ENCODE data around the gene COBL.
A peak's percentile ranks its signal among the peaks of the same experiment; 100 is the strongest.

COBL gene

DNA sequence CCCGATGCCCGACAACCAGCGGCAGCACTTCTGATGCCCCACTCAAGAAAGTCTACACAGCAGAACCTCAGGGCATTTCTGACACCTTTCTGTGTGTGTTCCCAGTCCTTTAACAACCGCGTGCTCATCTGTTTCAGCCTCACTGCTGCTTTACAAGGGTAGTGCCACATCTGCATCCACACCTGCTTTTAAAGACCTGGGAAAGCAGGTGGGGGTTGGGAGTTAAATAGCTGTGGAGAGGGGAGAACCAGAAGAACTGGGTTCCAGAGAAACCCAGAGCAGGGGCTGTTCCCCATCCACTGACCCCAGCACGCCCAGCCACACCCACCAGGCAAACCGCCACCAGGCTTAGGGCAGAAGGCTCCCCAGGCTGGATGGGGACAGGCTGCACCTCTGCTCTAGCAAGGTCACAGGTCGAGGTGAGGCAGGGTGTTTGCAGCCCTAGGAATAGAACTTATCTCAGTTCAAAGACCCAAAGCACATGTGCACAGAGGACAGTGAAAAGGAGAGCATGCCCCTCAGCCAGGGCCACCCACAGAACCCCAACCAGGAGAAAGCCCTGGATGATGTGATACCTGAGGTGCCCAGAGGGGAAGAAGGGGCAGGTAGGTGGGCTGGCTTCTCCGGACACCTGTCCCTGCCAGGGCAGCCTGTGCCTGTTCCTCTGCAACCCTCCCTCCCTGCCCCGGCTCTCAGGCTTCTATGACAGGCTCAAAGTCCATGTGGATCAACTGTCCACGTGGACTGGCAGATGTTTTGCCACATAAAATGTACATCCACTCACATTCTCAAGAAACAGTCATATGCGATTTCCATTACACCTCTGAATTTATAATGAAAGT is 51.3 kb downstream of the COBL start:
- Histone ChIP-seq H2AK5ac (ENCODE audit: low read depth, low read length) (peak overlapping the region; percentile 82), H3K9ac (ENCODE audit: low read depth, low read length, poor library complexity) (peak overlapping the region; percentile 12), H3K4me3 (ENCODE audit: low read length in 2 of 2) (no peak overlapping the region), H2BK120ac (ENCODE audit: low read depth, low read length) (no peak overlapping the region), H3K23ac (ENCODE audit: low read depth, low read length, poor library complexity) (peak overlapping the region; percentile 83), H3K27ac (replicated peaks; ENCODE audit: low read length) (no peak overlapping the region), H3K14ac (ENCODE audit: low read length) (no peak overlapping the region), H3K79me1 (ENCODE audit: low read depth, low read length) (no peaks in the 10 kb centered on the region), H3K4me2 (ENCODE audit: insufficient read depth, low read length, poor library complexity, severe bottlenecking) (no peak overlapping the region), H2BK12ac (ENCODE audit: low read length) (no peak overlapping the region), H4K91ac (ENCODE audit: low read depth, low read length, poor library complexity) (no peak overlapping the region), H3K18ac (ENCODE audit: low read length) (peak overlapping the region; percentile 53), H2AFZ (ENCODE audit: low read length) (no peak overlapping the region), H4K8ac (ENCODE audit: low read depth, low read length) (no peak overlapping the region), H3K4ac (ENCODE audit: low read length) (no peak overlapping the region), H3K27me3 (ENCODE audit: control insufficient read depth in 3 of 3, insufficient read depth in 3 of 3, low read depth in 1 of 3, low read length in 3 of 3) (no peaks in the 10 kb centered on the region), H3K9me3 (replicated peaks in 1 of 2; ENCODE audit: control insufficient read depth in 2 of 2, insufficient read depth in 1 of 2, low read depth in 1 of 2, low read length in 2 of 2) (no peaks in the 10 kb centered on the region), H2BK15ac (ENCODE audit: low read length) (peak overlapping the region; percentile 68), H3K4me1 (ENCODE audit: control insufficient read depth in 2 of 2, insufficient read depth in 1 of 2, low read depth in 1 of 2, low read length in 2 of 2) (peaks cover 0 to 5% of the 10 kb centered on the region in 2 donors), H2BK5ac (ENCODE audit: low read length) (no peak overlapping the region), H3K36me3 (replicated peaks in 1 of 2; ENCODE audit: control insufficient read depth in 2 of 2, insufficient read depth in 2 of 2, low read length in 2 of 2) (no peaks in the 10 kb centered on the region)
- DNase-seq (ENCODE audit: low spot score): no peak
- no CpG with 5 or more reads among the region's 12 CpGs for WGBS, 2 donors (ENCODE audit: extremely low coverage in 2 of 2, insufficient read length in 2 of 2, insufficient replicate concordance in 1 of 2)

DNA sequence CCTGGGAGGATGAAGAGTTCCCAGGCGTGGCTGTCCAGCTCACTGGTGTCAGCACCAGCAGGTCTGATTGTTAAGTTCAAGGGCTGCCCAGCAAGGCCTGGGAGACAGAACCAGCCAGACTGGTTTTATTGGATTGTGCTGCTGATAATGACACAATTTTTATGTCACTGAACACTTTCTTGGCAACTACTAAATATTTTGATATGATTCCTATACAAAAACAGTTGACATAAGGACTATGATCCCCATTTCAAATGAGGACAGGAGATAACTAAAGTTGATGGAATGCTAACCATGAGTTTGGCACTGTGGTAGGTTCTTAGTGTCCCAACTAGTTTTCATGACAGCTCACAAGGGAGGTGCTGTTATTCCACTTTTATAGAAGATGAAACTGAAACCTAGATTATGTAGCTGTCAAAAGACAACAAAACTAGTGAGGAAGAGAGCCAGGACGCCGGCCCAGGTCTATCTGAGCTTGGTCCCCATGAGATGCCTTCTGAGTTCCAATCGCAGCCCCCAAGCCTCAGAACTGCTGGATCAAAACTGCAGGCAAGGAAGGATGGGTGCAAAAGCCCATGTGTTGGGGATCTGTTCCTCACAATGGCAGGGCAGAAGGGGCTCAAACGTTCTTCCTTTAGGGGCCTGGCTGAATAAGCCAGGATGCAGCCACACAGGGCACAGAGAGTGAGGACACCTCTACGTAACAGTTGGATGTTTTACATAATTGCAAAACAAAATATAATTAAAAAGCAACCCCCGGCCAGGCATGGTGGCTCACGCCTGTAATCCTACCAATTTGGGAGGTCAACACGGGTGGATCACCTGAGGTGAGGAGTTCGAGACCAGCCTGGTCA is 52.8 kb downstream of the COBL start:
- H2BK5ac ChIP-seq (ENCODE audit: low read length): no peak overlapping the region
- no peak overlapping the region for H3K4me2 ChIP-seq (ENCODE audit: insufficient read depth, low read length, poor library complexity, severe bottlenecking)
- no peak overlapping the region for H3K27ac ChIP-seq (replicated peaks; ENCODE audit: low read length)
- H4K91ac ChIP-seq (ENCODE audit: low read depth, low read length, poor library complexity): no peak overlapping the region
- H3K23ac ChIP-seq (ENCODE audit: low read depth, low read length, poor library complexity): no peak overlapping the region
- no peak overlapping the region for H2BK12ac ChIP-seq (ENCODE audit: low read length)
- no peaks in the 10 kb centered on the region for H3K27me3 ChIP-seq (ENCODE audit: control insufficient read depth in 3 of 3, insufficient read depth in 3 of 3, low read depth in 1 of 3, low read length in 3 of 3)
- H3K18ac ChIP-seq (ENCODE audit: low read length): peak overlapping the region; percentile 41
- H3K9ac ChIP-seq (ENCODE audit: low read depth, low read length, poor library complexity): no peak overlapping the region
- no peak overlapping the region for H3K14ac ChIP-seq (ENCODE audit: low read length)
- no peak for DNase-seq (ENCODE audit: low spot score)
- WGBS, 2 donors (ENCODE audit: extremely low coverage in 2 of 2, insufficient read length in 2 of 2, insufficient replicate concordance in 1 of 2): no CpG with 5 or more reads among the region's 10 CpGs
- no peak overlapping the region for H2AFZ ChIP-seq (ENCODE audit: low read length)
- H3K4me3 ChIP-seq (ENCODE audit: low read length in 2 of 2): no peak overlapping the region
- no peaks in the 10 kb centered on the region for H3K36me3 ChIP-seq (replicated peaks in 1 of 2; ENCODE audit: control insufficient read depth in 2 of 2, insufficient read depth in 2 of 2, low read length in 2 of 2)
- no peak overlapping the region for H2BK15ac ChIP-seq (ENCODE audit: low read length)
- H3K4ac ChIP-seq (ENCODE audit: low read length): no peak overlapping the region
- peaks cover 0 to 2% of the 10 kb centered on the region in 2 donors for H3K4me1 ChIP-seq (ENCODE audit: control insufficient read depth in 2 of 2, insufficient read depth in 1 of 2, low read depth in 1 of 2, low read length in 2 of 2)
- H3K9me3 ChIP-seq (replicated peaks in 1 of 2; ENCODE audit: control insufficient read depth in 2 of 2, insufficient read depth in 1 of 2, low read depth in 1 of 2, low read length in 2 of 2): no peaks in the 10 kb centered on the region
- H2BK120ac ChIP-seq (ENCODE audit: low read depth, low read length): no peak overlapping the region
- H2AK5ac ChIP-seq (ENCODE audit: low read depth, low read length): no peak overlapping the region
- no peaks in the 10 kb centered on the region for H3K79me1 ChIP-seq (ENCODE audit: low read depth, low read length)
- H4K8ac ChIP-seq (ENCODE audit: low read depth, low read length): no peak overlapping the region

DNA sequence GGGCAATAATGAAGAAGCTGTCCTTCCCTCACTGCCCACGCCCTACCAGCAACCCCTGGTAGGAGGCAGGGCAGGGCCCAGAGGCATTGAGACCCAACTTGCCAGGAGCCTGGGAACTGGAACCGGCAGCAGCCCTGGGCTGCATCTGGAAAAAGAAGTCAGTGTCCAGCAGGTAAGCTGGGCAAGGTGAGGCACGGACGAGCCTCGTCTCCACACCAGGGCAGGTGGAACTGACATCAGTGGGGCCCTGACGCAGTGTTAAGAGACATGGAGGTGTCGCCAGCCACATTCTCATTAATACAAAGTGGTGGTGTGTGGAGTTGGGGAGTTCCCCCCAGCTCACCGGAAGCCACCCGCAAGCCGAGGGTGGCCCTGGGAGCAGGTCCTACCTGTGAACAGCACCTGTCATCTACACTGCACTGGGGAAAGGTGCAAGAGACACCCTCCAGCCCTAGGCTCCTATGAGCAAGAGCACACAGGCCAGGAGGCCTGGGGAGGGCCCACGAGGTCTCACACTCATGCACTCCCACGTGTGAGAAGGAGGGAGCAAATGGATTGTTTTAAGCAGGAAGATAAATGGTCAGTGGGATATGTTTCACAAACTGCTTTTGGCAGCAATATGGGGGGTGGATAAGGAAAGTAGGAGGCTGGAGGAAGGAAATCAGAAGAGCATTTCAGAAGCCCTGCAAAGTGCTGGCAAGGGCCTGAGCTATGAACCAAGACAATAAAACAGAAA is 53.6 kb downstream of the COBL start:
- Histone ChIP-seq H3K14ac (ENCODE audit: low read length) (no peak overlapping the region), H4K8ac (ENCODE audit: low read depth, low read length) (no peak overlapping the region), H3K23ac (ENCODE audit: low read depth, low read length, poor library complexity) (no peak overlapping the region), H3K4me3 (ENCODE audit: low read length in 2 of 2) (no peak overlapping the region), H2BK120ac (ENCODE audit: low read depth, low read length) (no peak overlapping the region), H3K27ac (replicated peaks; ENCODE audit: low read length) (no peak overlapping the region), H2AK5ac (ENCODE audit: low read depth, low read length) (no peak overlapping the region), H2BK12ac (ENCODE audit: low read length) (no peak overlapping the region), H3K9ac (ENCODE audit: low read depth, low read length, poor library complexity) (no peak overlapping the region), H3K79me1 (ENCODE audit: low read depth, low read length) (no peaks in the 10 kb centered on the region), H2AFZ (ENCODE audit: low read length) (no peak overlapping the region), H2BK5ac (ENCODE audit: low read length) (no peak overlapping the region), H3K18ac (ENCODE audit: low read length) (no peak overlapping the region), H3K4ac (ENCODE audit: low read length) (no peak overlapping the region), H3K4me2 (ENCODE audit: insufficient read depth, low read length, poor library complexity, severe bottlenecking) (no peak overlapping the region), H4K91ac (ENCODE audit: low read depth, low read length, poor library complexity) (no peak overlapping the region), H3K9me3 (replicated peaks in 1 of 2; ENCODE audit: control insufficient read depth in 2 of 2, insufficient read depth in 1 of 2, low read depth in 1 of 2, low read length in 2 of 2) (no peaks in the 10 kb centered on the region), H2BK15ac (ENCODE audit: low read length) (no peak overlapping the region), H3K4me1 (ENCODE audit: control insufficient read depth in 2 of 2, insufficient read depth in 1 of 2, low read depth in 1 of 2, low read length in 2 of 2) (peaks cover 0 to 2% of the 10 kb centered on the region in 2 donors), H3K27me3 (ENCODE audit: control insufficient read depth in 3 of 3, insufficient read depth in 3 of 3, low read depth in 1 of 3, low read length in 3 of 3) (no peaks in the 10 kb centered on the region), H3K36me3 (replicated peaks in 1 of 2; ENCODE audit: control insufficient read depth in 2 of 2, insufficient read depth in 2 of 2, low read length in 2 of 2) (no peaks in the 10 kb centered on the region)
- no CpG with 5 or more reads among the region's 12 CpGs for WGBS, 2 donors (ENCODE audit: extremely low coverage in 2 of 2, insufficient read length in 2 of 2, insufficient replicate concordance in 1 of 2)
- DNase-seq (ENCODE audit: low spot score): no peak
